GM18519 (cell line): ENCODE results near the gene AQP7.
"Not testable (repeated sequence)": the region's sequence is repeated elsewhere in the genome, so short reads cannot be mapped to it uniquely, and the experiment has no call there.

Experiments used
- ATAC-seq: cut with Tn5 transposase; IDR thresholded peaks from one replicate; pipeline ENCODE4 v1.9.1; 2021; ENCODE audit warnings: mild to moderate bottlenecking, moderate library complexity; ENCODE audit not compliant: unreplicated experiment, low FRiP score

The AQP7 gene

GRCh38 chr9:33399047-33399446 lies 3.3 kb downstream of the AQP7 start:
- ATAC-seq, result not testable (repeated sequence)

DNA sequence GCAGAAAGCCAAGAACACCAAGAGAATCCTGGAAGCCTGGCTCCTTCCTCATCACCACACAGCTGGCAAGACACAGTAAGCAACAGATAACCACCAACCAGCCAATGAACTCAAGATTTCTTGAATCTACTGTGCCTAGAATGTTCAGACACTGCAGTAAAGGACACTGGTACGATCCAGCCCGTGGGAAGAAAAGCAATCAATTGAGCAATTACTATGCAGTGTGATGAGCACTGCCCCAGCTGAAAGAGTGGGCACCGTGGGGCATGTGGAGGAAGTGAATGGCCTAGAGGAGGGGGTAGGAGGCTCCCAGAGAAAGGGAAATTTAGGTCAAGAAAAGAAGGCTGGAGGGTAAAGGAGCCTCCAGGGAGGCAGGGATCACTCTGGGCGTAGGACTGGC lies 4.6 kb downstream of the AQP7 start:
- ATAC-seq, result not testable (repeated sequence)

- ATAC-seq, result not testable (repeated sequence)
These were observed 7.0 kb downstream of the AQP7 start for GRCh38 chr9:33395159-33395879.

GRCh38 chr9:33393986-33394385 lies 8.4 kb downstream of the AQP7 start:
- ATAC-seq, result not testable (repeated sequence)

DNA sequence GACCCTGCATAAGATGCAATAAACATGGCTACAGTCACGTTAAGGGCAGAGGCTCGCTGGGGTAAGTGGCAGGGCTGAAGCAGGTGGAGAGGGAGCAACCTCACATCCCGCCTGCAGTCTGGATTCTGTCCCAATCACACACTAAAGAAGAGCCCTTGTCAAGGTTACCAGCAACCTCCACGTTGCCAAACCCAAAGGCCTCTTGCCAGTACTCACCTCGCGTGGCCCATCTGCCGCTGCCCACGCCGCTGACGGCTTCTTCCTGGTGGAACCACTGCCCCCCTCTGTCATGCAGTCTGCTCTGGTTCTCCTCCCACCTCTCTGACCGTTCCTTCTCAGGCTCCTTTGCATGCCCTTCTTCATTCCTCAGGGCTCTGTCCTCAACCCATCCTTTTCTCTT lies 8.8 kb downstream of the AQP7 start:
- no peak for ATAC-seq

DNA sequence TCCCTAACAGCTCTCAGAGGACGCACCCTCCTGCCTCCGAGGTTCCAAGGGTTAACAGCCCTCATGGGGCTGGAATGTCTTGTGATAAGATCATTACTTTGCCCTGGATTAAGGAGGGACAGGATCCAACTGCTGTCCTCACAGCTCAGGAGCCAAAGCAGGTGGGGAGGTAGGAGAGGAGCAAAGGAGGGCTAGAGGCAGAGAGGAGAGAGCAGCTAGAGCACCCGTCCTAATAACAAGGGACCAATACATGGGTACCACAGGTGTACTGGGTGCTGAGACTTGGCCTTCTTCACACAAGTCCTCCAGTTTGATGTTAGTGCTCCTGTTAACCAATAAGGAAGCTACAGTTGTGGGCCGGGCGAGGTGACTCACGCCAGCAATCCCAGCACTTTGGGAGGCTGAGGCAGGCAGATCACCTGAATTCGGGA lies 9.8 kb downstream of the AQP7 start:
- not testable (repeated sequence) for ATAC-seq

GRCh38 chr9:33391111-33391771 lies 11.1 kb downstream of the AQP7 start:
- ATAC-seq, result not testable (repeated sequence)

GRCh38 chr9:33388110-33388994 lies 14.0 kb downstream of the AQP7 start:
- ATAC-seq, result no peak

DNA sequence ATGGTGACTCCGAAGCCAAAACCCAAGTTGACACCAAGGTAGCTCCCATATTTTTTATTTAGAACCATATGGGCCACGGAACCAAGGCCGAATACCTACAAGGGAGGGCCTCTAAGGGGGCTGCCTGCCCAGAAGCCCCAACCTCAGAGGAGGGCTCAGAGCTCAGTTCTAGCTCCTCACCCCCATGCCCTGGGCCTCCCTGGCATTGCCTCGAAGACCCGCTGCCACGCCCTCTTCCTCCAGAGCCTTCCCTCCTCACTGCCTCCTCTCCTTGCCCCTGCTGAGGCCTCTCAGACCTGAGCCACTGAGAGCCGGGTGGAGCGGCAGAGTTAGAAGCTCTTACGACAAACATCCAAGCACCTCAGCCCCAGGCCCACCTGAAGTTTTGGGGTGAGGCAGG lies 15.4 kb downstream of the AQP7 start:
- ATAC-seq, result not testable (repeated sequence)

- ATAC-seq, result not testable (repeated sequence)
These were observed 15.7 kb downstream of the AQP7 start for GRCh38 chr9:33386641-33386996.

DNA sequence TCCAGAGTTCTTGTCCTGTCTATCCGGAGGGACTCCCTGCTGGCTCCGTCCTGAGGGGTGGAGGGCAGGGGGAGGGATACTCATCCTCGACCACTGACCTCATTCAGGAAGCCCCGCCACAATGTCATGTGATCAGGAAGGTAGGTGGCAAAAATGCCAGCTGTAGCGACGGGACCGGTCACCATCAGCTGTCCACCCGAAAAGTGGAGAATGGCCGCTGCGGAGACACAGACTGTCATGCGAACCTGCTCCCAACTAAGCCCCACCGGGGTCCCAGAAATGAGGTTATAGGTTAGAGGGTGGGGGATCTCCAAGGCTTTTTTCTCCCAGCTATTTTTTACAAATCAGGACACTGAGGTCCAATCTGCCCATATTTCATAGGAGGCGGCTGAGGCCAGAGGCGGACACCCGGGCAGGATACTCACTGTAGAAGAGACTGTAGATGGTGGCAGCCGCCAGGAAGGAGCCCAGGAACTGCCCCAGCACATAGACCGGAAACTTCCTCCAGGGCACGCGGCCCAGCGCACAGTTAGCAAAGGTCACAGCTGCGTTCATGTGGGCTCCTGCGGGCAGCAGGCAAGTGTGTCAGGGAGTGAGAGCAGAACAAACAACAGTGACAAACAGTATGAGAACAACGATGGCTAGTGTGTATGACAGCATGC lies 16.3 kb downstream of the AQP7 start:
- ATAC-seq, result not testable (repeated sequence)

GRCh38 chr9:33385536-33385935 lies 16.8 kb downstream of the AQP7 start:
- ATAC-seq, result not testable (repeated sequence)

DNA sequence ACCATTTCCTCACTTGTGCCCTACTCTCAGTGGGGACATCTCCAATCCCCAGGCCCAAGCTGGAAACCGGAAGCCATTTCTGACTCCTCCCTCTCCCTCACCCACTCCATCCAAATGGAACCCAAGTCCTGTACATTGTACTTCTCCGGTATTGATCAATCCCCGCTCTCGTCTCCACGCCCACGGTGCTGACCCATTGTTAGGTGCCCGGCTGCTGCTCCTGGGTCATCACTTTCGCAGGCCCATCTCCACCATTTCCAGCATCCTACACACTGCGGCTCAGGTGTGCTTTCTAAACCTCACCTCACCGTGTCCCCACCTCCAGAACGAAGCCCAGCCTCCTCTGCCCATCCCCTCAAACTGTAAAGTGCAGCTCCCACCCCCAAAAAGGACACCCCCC lies 19.0 kb downstream of the AQP7 start:
- not testable (repeated sequence) for ATAC-seq

- ATAC-seq, result not testable (repeated sequence)
These were observed 20.0 kb downstream of the AQP7 start for GRCh38 chr9:33382397-33382796.

GRCh38 chr9:33381231-33381791 lies 21.1 kb downstream of the AQP7 start:
- ATAC-seq, result no peak

- no peak for ATAC-seq
These were observed 21.8 kb downstream of the AQP7 start for GRCh38 chr9:33380390-33381094.

DNA sequence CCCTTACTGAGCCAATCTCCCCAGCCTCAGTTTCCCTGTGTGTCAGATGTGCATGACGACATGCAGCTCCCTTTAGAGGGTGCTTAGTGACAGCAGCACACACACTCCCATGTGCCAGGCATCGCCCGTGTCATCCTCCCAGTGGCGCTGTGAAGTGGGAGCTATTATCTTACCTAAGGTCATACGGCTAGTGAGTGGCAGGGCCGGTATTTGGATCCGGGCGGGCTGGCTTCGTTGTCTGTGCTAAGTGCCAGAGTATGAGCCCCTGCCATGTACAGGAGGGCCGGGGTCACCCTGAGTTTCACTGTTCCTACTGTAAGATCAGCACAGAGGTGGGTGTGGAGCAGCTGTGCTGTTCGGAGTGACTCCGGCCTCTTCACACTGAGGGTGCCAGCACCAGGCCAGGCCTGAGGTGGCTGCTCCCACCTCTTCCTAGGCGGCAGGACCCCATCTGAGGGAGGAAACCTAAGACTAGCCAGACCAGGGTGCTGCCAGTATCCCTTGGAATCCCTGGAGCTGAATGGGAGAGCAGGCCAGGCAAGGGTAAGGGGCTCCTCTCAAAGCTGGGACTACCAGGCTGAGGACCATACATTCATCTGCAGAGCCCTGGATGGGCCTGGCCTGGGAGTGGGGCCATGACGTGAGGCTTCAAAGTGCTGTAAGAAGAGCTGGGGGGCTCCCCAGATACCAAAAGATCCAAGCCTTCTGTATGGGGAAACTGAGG lies 22.5 kb downstream of the AQP7 start:
- no peak for ATAC-seq

- ATAC-seq, result no peak
These were observed 24.1 kb downstream of the AQP7 start for GRCh38 chr9:33378121-33378795.
